UCSD-AML1 (cell line): Measurements from ENCODE around the gene PBRM1.

Experiments
- DNase-seq: peaks from one replicate; lab custom pipeline; 2025; ENCODE audit not compliant: unreplicated experiment; lab: John Stamatoyannopoulos, UW

The PBRM1 gene

GRCh38 chr3:52574056-52574965 is 111.4 kb downstream of the PBRM1 start:
- no peak for DNase-seq

- DNase-seq, result no peak
These were observed 113.5 kb downstream of the PBRM1 start for GRCh38 chr3:52572221-52572620.

DNA sequence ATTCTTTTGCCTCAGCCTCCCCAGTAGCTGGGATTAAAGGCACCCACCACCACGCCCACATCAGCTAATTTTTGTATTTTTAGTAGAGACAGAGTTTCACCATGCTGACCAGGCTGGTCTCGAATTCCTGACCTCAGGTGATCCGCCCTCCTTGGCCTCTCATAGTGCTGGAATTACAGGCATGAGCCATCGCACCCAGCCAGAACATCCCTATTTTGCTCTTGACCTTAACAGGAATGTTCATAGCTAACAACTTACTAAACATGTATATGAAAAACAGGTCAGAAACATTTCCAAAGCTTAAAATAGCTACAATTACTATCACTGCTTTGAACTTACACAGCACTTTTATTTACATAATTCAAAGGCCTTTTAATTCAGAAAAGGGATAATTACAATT is 115.6 kb downstream of the PBRM1 start:
- no peak for DNase-seq

GRCh38 chr3:52568069-52568468 is 117.6 kb downstream of the PBRM1 start:
- no peak for DNase-seq

DNA sequence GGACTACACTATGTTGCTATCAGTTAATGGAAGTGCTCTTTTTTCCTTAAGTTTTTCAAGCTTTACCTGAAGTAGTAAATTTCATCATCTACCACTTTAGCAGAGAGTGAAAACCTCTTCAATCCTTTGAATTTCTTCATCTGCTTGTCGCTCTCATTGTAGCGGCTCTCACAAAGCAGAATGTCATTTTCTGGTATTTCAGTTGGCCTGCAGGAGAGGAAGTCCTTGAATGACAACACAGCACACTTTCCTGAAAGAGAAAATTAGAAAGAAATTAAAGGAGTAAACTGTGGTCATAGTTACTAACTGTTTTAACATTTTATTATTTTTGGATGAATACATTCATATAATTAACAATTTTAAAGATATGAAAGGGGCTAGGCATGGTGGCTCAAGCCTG is 121.7 kb downstream of the PBRM1 start:
- no peak for DNase-seq

- DNase-seq, result no peak
These were observed 124.5 kb downstream of the PBRM1 start for GRCh38 chr3:52561028-52561747.

- DNase-seq, result no peak
These were observed 127.3 kb downstream of the PBRM1 start for GRCh38 chr3:52558436-52558835.

DNA sequence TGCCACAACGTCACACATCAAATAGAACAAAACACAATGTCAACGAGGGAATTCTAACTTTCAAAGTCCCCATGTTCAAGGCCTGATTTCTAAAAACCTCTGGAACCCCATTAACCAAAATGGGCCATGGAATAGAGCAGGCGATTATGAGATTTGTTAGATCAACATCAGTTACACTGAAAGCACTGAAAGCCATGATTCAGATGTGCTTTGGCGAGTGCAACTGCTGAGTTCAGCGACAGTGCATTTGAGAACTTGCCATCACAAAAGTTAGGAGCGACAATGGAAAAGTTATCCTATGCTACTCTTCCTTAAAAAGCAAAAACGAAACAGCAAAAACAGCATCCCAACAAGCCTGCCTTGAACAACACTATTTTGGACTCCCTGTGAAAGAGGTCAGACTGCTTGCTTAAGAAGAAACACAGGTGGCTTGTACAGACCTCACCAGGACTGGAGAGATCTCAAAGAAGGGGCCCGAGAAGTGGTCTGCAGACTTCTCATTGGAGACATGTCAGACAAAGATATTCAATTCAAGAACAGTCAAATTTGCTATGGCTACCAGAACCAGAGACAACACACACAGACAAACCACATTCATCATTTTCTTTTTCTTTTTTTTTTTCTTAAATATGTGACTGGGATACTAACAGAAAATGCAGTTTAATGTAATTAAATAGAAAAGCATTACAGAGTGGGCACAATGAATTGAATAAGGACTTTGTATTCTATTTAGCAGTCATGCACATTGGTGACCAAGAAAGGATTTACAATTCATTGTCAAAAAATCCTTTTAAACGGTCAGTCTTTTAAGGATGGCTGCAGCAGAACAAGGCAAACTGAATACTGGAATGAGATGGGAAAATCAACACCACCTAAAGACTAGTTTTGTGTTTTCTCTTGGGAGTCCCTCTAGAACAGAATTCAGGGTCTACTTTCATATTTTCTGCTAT is 128.4 kb downstream of the PBRM1 start:
- no peak for DNase-seq

GRCh38 chr3:52555056-52555455 is 130.7 kb downstream of the PBRM1 start:
- DNase-seq, result no peak

- no peak for DNase-seq
These were observed 131.5 kb downstream of the PBRM1 start for GRCh38 chr3:52554026-52554755.

DNA sequence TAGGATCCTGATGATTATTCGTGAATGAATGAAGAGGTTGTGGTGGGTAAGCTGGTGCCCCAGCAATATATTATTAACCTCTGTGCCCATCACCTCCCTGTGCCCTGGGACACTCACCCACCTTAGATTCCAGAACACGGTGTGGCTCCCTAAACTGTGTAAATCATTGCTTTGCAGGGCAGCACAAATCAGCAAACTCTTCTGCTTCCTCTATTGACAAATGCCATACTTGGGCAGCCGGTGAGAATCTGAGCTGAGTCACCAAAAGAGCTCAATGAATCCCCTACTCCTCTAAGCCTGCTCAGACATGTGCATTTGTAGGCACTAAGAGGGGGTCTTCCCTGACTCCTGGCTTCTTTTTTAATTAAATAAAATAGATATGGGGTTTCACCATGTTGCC is 133.6 kb downstream of the PBRM1 start:
- no peak for DNase-seq

GRCh38 chr3:52551118-52551517 is 134.6 kb downstream of the PBRM1 start:
- no peak for DNase-seq

- DNase-seq, result no peak
These were observed 138.6 kb downstream of the PBRM1 start for GRCh38 chr3:52547143-52547542.

- DNase-seq, result no peak
These were observed 139.4 kb downstream of the PBRM1 start for GRCh38 chr3:52546111-52546901.

DNA sequence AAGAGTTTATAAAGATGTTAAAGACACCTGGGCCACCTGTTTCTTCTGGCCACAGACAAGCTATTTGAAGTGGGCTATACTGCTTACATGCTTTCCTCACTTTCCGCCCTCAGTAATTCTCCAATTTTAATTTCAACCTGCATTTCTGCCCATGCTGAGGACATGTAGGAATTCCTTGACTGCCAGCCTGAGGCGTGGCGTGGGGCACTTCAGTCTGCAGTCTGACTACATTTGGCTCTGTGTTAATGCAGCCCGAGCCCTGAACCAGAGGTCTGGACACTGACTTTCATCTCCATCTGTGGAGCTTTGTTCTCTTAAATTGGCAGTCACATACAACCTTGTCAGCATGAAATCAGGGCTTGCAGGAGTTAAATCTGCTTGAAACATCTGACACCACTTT is 140.8 kb downstream of the PBRM1 start:
- DNase-seq, result no peak

GRCh38 chr3:52541050-52541449 is 144.7 kb downstream of the PBRM1 start:
- DNase-seq, result no peak

DNA sequence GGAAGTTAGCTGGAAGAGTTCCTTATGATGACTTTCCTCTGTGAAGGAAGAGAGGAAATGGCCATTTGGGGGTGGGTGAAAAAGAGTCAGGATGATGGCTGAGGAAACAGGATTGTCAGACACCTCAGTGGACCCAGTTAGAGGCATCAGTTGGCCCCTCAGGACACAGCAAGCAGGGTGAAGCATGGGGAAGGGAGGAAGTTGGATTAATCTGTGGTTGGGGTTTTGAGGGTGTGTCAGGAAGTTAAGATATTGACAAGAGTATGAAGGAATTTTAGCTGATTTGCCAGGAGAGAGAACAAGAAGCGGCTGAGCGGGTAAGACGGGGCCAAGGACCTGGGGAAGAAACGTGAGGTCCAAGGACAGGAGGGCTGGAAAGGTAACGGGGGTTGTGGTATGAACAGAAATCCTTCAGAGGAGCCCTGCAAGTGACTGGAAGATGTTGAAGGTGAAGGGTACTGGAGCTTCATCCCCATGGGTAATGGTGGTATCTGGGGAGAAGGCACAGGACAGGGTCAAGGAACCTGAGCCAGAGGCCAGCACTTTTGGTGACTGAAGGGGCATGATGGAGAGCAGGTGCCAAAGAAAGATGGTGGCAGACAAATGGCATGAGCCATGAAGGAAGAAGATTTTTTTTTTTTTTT is 146.6 kb downstream of the PBRM1 start:
- no peak for DNase-seq

DNA sequence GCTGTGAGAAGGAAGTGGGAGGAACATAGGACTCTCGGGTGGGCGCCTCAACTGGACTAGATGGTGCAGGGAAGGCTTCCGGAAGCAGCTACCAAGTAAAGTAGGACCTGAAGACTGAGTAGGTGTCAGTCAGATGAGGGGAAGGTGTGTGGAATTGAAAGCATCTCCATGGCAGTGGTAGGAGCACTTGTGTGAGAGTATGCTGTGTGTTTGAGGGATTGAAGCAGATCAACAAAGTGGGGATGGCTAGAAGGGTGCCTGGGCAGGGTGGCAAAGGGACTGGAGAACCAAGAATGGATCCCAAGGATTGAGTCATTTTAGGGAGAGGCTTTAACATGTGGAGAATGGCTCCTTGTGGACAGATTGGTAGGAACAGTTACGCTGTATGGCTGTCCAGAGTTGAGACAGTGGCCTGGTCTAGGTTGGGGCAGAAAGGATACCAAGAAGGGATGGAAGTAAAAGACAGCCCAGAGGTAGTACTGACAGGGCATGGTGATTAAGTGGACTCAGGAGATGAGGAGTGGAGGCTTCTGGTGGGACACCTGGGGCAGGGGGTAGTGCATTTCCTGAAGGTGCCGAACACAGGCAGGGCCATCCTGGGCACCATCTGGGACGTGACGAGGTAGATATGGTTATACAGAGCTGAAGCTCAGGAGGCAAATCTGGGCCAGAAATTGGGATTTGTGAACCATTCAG is 147.8 kb downstream of the PBRM1 start:
- DNase-seq, result no peak

DNA sequence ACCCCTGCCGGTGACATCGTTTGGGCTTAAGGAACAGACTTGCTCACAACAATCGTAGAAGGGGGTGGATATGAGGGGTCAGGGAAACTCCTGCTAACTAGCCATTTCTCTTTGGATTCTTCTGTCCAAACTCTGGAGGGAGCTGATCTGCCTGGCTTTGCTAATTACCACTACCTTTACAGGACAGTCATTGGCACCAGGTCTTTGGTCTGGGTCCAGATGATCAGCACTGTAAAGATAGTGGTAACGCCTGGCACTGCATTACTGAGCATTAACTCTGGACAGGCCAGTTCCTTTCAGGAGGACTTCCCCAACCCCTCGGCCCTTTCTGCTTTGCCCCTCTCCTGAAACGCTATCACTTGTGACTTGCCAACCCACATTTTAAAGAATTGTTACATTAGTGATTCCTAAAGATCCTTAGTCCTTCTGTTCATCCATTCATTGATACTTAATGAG is 148.5 kb downstream of the PBRM1 start:
- no peak for DNase-seq
